GM21423 (cell line): ENCODE data around the gene LRFN2.

Experiments used
- ATAC-seq: cut with Tn5 transposase; IDR thresholded peaks from one replicate; pipeline ENCODE4 v1.9.1; 2021; ENCODE audit warnings: mild to moderate bottlenecking, moderate library complexity; ENCODE audit not compliant: unreplicated experiment

Gene LRFN2

GRCh38 chr6:40353197-40353966, 233.8 kb downstream of the LRFN2 start:
- ATAC-seq = no peak

- ATAC-seq = no peak
These were observed 234.5 kb downstream of the LRFN2 start for GRCh38 chr6:40352527-40353170.

GRCh38 chr6:40352006-40352405, 235.2 kb downstream of the LRFN2 start:
- no peak for ATAC-seq

GRCh38 chr6:40350747-40351217, 236.4 kb downstream of the LRFN2 start:
- no peak for ATAC-seq

- no peak for ATAC-seq
These were observed 237.0 kb downstream of the LRFN2 start for GRCh38 chr6:40349901-40350746.

- ATAC-seq = no peak
These were observed 237.9 kb downstream of the LRFN2 start for GRCh38 chr6:40349123-40349900.

- no peak for ATAC-seq
These were observed 238.6 kb downstream of the LRFN2 start for GRCh38 chr6:40348591-40348990.

- ATAC-seq = no peak
These were observed 239.6 kb downstream of the LRFN2 start for GRCh38 chr6:40347571-40348011.

GRCh38 chr6:40346246-40346645, 240.9 kb downstream of the LRFN2 start:
- no peak for ATAC-seq

- ATAC-seq = no peak
These were observed 242.5 kb downstream of the LRFN2 start for GRCh38 chr6:40344566-40345167.

- ATAC-seq = no peak
These were observed 243.1 kb downstream of the LRFN2 start for GRCh38 chr6:40343877-40344565.

GRCh38 chr6:40343318-40343876, 243.8 kb downstream of the LRFN2 start:
- no peak for ATAC-seq

GRCh38 chr6:40342723-40343122, 244.4 kb downstream of the LRFN2 start:
- ATAC-seq = no peak

GRCh38 chr6:40341726-40342125, 245.4 kb downstream of the LRFN2 start:
- no peak for ATAC-seq
